Parathyroid adenoma (tissue), 2 donors: ENCODE data around the gene CMPK1.

Source experiments
- H2AFZ ChIP-seq: fragments of 300-600 bp; sonication (generic); one replicate; pipeline ENCODE4 v1.7.0; 2017; ENCODE audit warnings: antibody characterized with exemption, mild to moderate bottlenecking
- H3K27ac ChIP-seq: fragments of 300-600 bp; sonication (generic); one replicate; pipeline ENCODE4 v1.7.0; 2017
- H3K27me3 ChIP-seq: fragments of 300-600 bp; sonication (generic); one replicate; pipeline ENCODE4 v1.7.0; 2017; ENCODE audit warnings: low read length; ENCODE audit not compliant: control insufficient read depth, insufficient read depth
- H3K36me3 ChIP-seq: fragments of 300-600 bp; sonication (generic); one replicate; pipeline ENCODE4 v1.7.0; 2017; ENCODE audit warnings: low read length; ENCODE audit not compliant: control insufficient read depth, insufficient read depth
- H3K4me1 ChIP-seq: fragments of 300-600 bp; sonication (generic); one replicate; pipeline ENCODE4 v1.7.0; 2017; ENCODE audit warnings: control low read depth
- H3K4me2 ChIP-seq: fragments of 300-600 bp; sonication (generic); one replicate; pipeline ENCODE4 v1.7.0; 2017; ENCODE audit warnings: low read length
- H3K4me3 ChIP-seq: fragments of 300-600 bp; sonication (generic); one replicate; pipeline ENCODE4 v1.7.0; 2017; ENCODE audit warnings: low read depth, low read length
- H3K79me2 ChIP-seq: fragments of 300-600 bp; sonication (generic); one replicate; pipeline ENCODE4 v1.7.0; 2017; ENCODE audit warnings: control low read depth
- H3K9ac ChIP-seq: fragments of 300-600 bp; sonication (generic); one replicate; pipeline ENCODE4 v1.7.0; 2017; ENCODE audit warnings: mild to moderate bottlenecking
- H3K9me3 ChIP-seq: fragments of 300-600 bp; sonication (generic); one replicate; pipeline ENCODE4 v1.7.0; 2017; ENCODE audit warnings: low read length; ENCODE audit not compliant: control insufficient read depth
- TF ChIP-seq, protein P1 (sequence below): fragments of 300-600 bp; sonication (generic); IDR thresholded peaks from one replicate; pipeline ENCODE4 v1.7.0; 2017; ENCODE audit warnings: antibody characterized with exemption, mild to moderate bottlenecking
- donor health status: primary hyperparathyroidism.

CMPK1 gene

DNA sequence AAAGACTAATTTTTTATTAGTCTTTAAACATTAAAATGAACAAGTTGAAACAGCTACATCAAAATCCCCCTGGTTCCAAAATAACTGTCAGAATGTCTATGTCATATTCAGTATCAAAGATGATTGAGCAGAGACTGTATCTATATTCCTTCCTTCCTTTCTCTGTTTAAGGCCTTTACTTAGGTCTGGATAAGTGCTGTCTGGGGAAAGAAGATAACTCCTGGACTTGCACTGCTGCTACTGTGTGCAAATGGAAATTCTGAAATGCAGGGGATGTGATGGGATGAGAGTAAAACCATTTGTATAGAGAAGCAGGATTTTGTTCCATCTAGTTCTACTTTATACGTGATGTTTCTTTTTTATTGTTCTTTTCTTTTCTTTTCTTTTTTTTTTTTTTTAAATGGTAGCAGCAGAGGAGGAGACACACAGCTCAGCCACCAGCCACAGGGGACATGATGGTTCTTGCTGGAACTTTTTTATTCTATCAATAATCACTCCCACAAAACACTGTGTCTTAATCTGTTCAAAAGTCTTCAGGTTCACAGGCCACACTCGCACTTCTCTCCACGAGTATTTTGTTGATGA is 48.9 kb downstream of the CMPK1 start:
- H3K9me3 ChIP-seq, result no peaks in the 10 kb centered on the region
- H2AFZ ChIP-seq, result no peak overlapping the region
- H3K4me3 ChIP-seq, result no peak overlapping the region
- H3K27ac ChIP-seq, result no peak overlapping the region
- no peaks in the 10 kb centered on the region for H3K36me3 ChIP-seq
- no peaks in the 10 kb centered on the region for H3K79me2 ChIP-seq
- H3K4me2 ChIP-seq, result no peak overlapping the region
- H3K4me1 ChIP-seq, result no peaks in the 10 kb centered on the region
- no peak overlapping the region for H3K9ac ChIP-seq
- no peaks in the 10 kb centered on the region for H3K27me3 ChIP-seq
- TF ChIP-seq, protein P1, sequence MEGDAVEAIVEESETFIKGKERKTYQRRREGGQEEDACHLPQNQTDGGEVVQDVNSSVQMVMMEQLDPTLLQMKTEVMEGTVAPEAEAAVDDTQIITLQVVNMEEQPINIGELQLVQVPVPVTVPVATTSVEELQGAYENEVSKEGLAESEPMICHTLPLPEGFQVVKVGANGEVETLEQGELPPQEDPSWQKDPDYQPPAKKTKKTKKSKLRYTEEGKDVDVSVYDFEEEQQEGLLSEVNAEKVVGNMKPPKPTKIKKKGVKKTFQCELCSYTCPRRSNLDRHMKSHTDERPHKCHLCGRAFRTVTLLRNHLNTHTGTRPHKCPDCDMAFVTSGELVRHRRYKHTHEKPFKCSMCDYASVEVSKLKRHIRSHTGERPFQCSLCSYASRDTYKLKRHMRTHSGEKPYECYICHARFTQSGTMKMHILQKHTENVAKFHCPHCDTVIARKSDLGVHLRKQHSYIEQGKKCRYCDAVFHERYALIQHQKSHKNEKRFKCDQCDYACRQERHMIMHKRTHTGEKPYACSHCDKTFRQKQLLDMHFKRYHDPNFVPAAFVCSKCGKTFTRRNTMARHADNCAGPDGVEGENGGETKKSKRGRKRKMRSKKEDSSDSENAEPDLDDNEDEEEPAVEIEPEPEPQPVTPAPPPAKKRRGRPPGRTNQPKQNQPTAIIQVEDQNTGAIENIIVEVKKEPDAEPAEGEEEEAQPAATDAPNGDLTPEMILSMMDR, result no peak

DNA sequence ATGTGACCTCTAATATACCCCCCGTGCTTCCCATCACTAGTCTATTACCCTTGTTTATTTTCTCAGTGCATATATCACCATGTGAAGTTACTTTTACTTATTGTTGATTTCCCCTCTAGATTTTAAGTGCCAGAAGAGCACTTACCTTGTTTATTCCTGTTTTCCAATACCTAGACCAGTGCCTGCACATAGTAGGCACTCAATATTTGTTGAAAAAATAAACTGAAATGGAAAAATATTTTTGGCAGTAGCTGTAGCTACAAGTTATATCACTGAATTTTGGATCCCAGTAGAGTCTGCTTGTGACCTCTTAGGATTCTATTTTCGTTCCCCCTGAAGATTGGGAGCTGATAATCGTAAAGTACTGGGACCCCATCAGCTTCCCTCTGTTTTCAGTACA is 50.5 kb downstream of the CMPK1 start:
- Histone ChIP-seq H3K79me2 (no peaks in the 10 kb centered on the region), H3K27me3 (no peaks in the 10 kb centered on the region), H3K4me1 (no peaks in the 10 kb centered on the region), H3K27ac (no peak overlapping the region), H3K4me2 (no peak overlapping the region), H3K36me3 (no peaks in the 10 kb centered on the region), H3K4me3 (no peak overlapping the region), H2AFZ (no peak overlapping the region), H3K9me3 (no peaks in the 10 kb centered on the region), H3K9ac (no peak overlapping the region)
- TF ChIP-seq, protein P1, result no peak

DNA sequence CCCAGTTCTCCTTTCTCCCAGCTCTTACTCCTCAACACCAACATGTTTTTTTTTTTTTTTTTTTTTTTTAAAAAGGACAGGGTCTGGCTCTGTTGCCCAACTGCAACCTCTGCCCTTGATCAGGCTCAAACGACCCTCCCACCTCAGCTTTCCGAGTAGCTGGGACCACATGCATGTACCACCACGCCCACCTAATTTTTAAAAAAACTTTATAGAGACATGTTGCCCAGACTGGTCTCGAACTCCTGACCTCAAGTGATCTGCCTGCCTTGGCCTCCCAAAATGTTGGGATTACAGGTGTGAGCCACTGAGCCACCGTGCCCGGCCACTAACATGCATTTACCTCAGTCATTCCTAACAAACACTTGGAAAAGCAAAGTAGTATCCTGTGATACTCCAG is 51.4 kb downstream of the CMPK1 start:
- H3K79me2 ChIP-seq, result no peaks in the 10 kb centered on the region
- no peak overlapping the region for H3K9ac ChIP-seq
- TF ChIP-seq, protein P1, result no peak
- no peak overlapping the region for H3K4me2 ChIP-seq
- no peaks in the 10 kb centered on the region for H3K9me3 ChIP-seq
- H3K4me3 ChIP-seq, result no peak overlapping the region
- no peaks in the 10 kb centered on the region for H3K4me1 ChIP-seq
- H3K36me3 ChIP-seq, result no peaks in the 10 kb centered on the region
- H2AFZ ChIP-seq, result no peak overlapping the region
- no peaks in the 10 kb centered on the region for H3K27me3 ChIP-seq
- H3K27ac ChIP-seq, result no peak overlapping the region

DNA sequence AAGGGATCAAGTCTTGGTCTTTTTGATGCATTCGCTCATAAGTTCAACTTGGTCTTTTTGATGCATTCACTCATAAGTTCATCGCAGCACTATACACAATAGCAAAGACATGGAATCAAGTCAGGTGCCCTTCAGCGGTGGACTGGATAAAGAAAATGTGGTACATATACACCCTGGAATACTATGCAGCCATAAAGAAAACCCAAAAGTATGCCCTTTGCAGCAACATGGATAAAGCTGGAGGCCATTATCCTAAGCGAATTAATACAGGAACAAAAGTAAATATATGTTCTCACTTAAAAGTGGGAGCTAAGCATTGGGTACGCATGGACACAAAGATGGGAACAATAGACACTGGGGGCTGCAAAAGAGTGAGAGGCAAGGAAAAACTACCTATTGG is 52.7 kb downstream of the CMPK1 start:
- no peaks in the 10 kb centered on the region for H3K36me3 ChIP-seq
- no peak overlapping the region for H3K27ac ChIP-seq
- no peak overlapping the region for H2AFZ ChIP-seq
- no peaks in the 10 kb centered on the region for H3K79me2 ChIP-seq
- H3K9me3 ChIP-seq, result no peaks in the 10 kb centered on the region
- TF ChIP-seq, protein P1, result no peak
- H3K4me2 ChIP-seq, result no peak overlapping the region
- H3K27me3 ChIP-seq, result no peaks in the 10 kb centered on the region
- no peaks in the 10 kb centered on the region for H3K4me1 ChIP-seq
- H3K9ac ChIP-seq, result no peak overlapping the region
- no peak overlapping the region for H3K4me3 ChIP-seq
